Measurements from ENCODE around the gene HBE1.

- TF ChIP-seq CTCF (IDR thresholded peaks at IDR 0.05): no peak
- TF ChIP-seq POLR2A (IDR thresholded peaks at IDR 0.05): no peak
Observed at GRCh38 chr11:5285703-5286340, 16.1 kb upstream of the HBE1 start.

Data from body of pancreas (tissue), 4 donors.